Measurements from ENCODE around the gene SNCG.
"Not testable (repeated sequence)": the region's sequence is repeated elsewhere in the genome, so short reads cannot be mapped to it uniquely, and the experiment has no call there.

Gene SNCG

DNA sequence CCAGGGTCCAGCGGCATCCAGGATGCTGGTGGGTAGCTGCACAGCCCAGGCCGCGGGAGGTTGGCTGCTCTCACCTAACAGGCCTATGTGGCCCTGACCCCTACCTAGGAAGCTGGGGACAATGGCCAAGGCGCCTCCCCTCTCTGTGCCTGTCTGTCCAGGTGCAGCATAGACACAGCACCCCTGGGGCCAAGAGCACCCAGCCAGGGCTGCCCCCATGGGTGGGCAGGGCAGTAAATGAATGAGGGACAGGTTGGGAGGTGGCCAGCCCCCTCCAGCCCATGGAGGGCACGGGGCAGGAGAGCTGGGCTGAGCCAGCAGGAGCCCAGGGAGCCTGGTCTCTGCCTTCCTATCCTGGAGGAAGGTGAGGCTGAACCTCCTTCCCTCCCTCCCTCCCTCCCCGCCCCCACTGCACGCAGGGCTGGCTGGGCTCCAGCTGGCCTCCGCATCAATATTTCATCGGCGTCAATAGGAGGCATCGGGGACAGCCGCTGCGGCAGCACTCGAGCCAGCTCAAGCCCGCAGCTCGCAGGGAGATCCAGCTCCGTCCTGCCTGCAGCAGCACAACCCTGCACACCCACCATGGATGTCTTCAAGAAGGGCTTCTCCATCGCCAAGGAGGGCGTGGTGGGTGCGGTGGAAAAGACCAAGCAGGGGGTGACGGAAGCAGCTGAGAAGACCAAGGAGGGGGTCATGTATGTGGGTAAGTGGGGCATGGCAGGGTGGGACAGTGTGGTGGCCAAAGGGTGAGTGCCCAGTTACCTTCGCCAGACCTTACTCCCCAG is at the start of gene SNCG:
Gene SNCG (plus strand): TSS at position 484 of the 785 bp plus-strand sequence. CDS start 99 bp downstream, at position 583.
- in situ Hi-C loops (cut with MboI; ENCODE audit: low sequenced_read_pairs): no loop called here

DNA sequence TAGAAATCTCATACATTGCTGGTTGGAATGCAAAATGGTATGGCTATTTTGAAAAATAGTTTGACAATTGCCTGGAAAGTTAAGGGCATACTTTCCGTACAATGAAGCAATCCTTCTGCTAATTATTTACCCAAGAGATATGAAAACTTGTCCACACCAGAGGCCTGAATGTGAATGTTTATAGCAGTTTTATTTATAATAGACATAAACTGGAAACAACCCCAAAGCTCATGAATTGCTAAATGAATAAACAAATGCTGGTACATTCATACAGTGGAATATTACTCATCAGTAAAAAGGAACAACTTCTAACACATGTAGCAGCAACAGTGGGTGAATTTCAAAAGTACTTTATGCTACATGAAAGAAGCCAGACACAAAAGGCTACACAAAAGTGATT is 43.7 kb upstream of the SNCG start:
- in situ Hi-C loops (cut with MboI; ENCODE audit: low sequenced_read_pairs): no loop called here

DNA sequence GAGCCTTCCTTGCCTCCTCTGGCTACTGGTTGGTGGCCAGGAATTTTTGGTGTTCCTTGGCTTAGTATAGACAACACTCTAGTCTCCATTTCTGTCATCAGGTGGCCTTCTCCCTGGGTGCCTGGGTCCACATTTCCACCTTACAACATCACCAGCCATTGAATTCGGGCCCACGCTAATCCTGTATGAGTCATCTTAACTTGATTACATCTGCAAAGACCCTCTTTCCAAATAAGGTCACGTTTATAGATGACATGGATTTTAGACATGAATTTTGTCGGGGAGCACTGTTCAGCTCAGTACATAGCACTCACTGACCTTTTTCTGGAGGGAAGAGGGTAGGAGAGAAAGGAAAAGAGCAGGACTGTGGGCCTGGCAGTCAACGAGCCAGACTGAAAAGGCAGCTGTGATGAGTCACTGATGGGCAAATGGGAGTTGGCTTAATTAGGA is 40.4 kb upstream of the SNCG start:
- in situ Hi-C loops (cut with MboI; ENCODE audit: low sequenced_read_pairs): no loop called here

DNA sequence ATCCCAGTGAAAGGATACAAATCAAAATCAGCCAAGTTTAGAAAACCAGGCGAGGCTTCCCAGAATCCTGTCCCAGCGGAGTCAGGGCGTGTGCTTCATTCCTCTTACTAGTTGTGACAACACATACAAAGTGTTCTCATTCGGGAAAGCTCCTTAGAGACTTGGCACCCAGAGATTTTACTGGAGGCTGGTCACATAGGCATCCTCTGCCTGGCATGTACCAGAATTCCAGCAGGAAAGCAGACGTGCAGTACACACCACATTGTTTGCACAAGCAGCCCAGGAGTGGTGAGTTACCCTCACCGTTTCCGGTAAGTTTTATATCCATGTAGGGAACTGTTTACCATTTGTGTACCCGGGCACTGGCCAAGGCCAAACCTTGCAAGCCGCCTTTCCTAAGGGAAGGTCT is 35.8 kb upstream of the SNCG start:
- in situ Hi-C loops (cut with MboI; ENCODE audit: low sequenced_read_pairs): no loop called here

DNA sequence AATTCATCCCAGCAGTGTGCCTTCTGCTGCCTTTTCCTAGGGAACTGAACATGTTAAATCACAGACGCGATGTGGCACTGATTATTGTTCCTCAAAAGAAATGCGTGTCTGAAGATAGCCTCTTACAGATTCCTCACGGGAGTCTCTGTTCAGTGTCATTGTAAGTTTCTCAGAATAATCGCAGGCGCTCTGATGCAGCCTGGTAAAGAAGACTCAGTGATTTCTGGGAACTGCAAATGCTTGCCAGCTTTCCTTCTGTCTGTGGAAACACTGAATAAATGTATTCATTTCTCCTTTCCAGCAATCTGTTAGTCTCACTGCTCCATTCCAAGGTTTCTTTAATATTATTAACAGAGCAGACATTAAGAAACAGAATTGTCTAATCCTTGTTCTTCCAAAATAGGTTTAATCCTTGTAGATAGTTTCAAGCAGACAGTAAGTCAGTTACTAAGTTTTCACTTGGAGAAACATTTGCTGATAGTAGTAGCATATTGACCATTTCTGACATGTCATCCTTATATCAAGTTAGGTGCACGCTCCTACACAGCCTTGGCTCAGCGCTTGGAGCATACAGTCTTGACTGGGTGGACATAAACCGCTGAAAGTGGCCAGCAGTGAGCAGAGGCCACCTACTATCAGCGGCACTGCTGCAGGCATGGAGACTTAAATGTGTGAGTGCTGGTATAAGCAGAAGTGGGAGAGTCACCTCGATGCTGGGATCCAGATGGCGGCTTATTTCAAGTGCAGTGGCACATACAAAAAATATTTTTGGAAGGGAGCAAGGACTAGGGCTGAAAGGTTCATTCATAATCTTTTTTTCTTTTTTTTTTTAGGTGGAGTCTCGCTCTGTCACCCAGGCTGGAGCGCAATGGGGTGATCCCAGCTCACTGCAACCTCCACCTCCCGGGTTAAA is 28.7 kb upstream of the SNCG start:
- in situ Hi-C loops (cut with MboI; ENCODE audit: low sequenced_read_pairs): no loop called here

DNA sequence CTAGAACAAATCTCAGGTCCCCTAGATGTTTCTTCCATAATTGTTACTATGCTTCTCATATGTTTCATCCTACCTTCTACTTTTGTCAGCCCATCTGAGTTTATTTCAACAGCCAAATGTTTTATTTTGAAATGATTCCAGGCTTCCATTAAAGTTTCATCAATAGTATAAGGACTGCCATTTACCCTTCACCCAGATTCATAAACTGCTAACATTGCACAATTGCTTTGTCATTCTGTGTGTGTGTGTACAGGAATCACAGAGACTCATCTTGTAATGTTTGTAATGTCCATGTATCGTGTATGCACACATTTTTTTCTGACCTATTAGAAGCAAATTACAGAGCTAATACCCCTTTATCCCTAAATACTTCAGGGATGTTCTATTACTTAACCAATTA is 26.5 kb upstream of the SNCG start:
- in situ Hi-C loops (cut with MboI; ENCODE audit: low sequenced_read_pairs): no loop called here

DNA sequence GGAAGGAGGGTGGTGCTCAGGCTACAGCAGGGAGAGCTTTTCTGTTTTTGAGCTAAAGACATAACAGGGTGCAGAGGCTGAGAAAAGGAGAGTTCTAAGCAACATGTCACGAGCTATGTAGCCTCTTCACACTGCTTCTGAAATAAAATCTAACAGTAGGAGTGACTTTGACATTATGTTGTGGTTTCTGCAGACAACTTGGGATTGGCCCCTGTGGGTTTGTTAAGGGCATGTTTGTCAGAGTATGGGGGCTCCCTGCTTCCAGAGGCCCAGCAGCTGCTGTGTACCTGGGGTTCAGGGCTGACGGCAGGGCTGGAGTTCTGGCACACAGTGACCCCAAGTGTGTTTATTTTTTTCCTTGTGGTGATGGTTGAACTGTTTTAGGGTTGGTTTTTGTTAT is 25.7 kb upstream of the SNCG start:
- in situ Hi-C loops (cut with MboI; ENCODE audit: low sequenced_read_pairs): no loop called here

DNA sequence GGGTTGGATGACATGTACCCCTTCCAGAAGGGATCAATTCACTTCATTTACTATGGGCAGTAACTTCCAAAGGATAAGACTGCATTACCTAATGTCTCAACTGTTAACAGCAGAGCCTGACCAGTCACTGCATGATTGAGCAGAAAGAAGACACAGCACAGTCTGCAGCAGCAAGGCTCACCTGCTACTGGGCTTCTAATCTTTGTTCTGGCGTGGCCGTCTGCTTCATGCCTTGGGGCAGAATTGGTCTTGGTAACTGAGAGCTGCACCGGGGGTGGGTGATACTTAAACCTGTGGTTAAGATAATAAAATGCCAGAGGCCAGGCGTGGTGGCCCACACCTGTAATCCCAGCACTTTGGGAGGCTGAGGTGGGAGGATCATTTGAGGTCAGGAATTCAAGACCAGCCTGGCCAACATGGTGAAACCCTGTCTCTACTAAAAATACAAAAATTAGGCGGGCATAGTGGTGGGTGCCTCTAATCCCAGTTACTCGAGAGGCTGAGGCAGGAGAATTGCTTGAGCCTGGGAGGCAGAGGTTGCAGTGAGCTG is 24.2 kb upstream of the SNCG start:
- in situ Hi-C loops (cut with MboI; ENCODE audit: low sequenced_read_pairs): not testable (repeated sequence)

DNA sequence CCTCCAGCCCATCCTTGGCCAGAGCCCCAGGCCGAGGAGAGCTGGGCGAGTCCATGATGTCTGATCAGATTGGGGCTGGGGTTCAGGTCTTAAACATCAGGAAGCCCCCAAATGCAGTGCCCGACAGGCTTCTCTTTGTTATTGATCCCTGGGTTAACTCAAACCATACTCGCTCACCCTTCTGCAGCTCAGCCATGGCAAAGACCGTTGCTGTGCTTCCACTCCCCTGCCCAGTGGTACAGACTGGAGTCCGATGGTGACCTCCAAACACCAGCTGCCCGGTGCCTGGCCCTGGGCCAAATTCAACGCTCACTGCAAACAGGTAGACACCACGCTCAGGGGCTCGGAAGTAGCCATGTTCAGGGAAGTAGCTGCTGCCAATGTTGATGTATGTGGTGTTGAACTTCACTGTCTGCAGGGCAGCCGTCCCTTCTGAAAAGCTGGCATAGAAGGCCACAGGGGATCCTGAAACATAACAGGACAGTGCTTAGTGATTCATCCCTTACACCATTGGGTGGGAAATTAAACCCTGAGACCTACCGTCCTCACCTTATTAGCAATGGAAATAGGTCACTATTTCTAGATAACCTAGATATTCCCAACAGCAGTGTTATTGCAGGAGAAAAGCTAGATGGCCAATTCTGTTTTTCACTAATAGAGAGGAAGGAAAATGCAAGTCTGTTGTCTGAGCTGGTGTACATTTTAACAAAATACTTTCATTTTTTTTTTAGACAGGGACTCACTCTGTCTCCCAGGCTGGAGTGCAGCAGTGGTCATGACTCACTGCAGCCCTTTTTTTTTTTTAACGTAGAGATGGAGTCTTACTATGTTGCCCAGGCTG is 21.5 kb upstream of the SNCG start:
- in situ Hi-C loops (cut with MboI; ENCODE audit: low sequenced_read_pairs): no loop called here

DNA sequence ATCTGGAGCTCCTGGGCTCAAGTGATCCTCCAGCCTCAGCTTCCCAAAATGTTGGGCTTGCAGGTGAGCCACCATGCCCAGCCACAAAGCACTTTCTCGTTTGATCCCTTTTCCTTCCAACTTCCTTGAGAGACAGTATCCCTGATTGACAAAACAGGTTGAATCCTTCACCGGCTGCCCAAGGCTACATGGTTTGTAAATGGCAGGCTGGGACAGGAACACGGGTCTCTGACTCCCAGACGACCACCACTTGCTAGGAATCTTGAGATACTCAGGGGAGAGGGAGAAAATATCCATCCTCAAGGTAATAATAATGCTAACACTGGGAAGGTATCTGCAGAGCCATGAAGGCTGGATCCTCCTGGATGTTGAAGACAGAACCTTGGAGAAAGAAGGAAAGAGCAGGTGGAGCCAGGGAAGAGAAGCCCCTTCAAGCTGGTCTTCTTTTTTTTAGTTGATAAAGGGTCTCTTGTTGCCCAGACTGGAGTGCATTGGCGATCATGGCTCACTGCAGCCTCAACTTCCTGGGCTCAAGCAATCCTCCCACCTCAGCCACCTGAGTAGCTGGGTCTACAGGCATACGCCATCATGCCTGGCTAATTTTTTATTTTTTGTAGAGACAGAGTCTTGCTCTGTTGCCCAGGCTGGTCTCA is 20.8 kb upstream of the SNCG start:
- in situ Hi-C loops (cut with MboI; ENCODE audit: low sequenced_read_pairs): no loop called here

DNA sequence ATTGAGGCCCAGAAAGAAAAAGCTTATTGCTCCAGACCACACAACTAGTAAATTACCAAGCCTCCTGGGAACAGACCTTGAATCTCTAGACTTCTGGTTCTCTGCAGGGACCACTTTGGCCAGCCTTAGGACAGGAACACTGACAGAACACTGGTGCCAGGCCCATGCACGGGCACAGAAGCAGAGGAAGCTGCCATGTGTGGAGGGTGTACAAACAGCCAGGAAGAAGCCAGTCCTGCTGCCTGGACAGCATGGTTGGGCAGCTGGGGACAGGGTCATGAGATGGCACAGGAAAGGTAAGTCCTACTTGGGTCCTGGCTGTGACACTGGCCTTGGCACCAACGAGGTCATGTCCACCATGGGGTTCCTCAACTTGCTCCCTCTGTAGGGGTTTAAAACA is 20.1 kb upstream of the SNCG start:
- in situ Hi-C loops (cut with MboI; ENCODE audit: low sequenced_read_pairs): no loop called here

DNA sequence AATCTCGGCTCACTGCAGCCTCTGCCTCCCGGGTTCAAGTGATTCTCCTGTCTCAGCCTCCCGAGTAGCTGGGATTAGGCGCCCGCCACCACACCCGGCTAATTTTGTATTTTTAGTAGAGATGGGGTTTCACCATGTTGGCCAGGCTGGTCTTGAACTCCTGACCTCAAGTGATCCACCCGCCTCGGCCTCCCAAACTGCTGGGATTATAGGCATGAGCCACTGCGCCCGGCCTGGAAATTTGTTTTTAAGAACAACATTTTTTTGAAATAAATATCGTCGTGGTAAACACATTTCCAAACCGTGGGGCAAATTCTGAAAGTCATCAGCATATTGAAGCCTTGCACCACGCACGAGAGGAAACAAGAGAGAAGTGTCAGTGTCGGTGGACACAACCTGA is 18.3 kb upstream of the SNCG start:
- in situ Hi-C loops (cut with MboI; ENCODE audit: low sequenced_read_pairs): not testable (repeated sequence)

DNA sequence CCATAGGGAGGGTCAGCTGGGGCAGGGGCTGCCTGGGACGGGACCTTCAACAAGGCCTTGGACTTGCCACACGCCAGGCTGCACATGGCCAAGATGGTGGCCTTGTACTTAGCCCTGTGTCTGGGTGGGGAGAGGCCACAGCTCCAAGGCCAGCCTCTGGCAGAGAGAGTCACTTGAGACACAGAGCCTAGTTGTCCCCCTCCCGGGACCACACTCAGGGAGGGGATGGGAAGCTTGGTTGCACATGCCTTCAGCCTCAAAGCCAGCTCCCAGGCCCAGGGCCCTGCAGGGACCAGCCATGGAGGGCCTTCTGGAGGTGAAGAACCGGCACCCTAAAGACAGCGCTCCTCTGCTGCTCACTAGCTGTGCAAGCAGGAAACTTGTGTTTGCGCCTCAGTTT is 17.7 kb upstream of the SNCG start:
- in situ Hi-C loops (cut with MboI; ENCODE audit: low sequenced_read_pairs): no loop called here

DNA sequence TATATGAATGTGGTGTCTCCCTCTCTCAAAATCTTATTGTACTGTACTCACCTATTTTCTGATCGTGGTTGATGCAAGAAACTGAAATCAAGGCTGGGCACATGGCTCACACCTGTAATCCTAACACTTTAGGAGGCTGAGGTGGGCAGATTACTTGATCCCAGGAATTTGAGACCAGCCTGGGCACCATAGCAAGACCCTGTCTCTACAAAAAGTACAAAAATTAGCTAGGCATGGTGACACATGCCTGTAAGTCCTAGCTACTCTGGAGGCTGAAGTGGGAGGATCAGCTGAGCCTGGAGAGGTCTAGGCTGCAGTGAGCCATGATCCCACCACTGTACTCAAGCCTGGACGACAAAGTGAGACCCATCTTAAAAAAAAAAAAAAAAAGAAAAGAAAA is 17.0 kb upstream of the SNCG start:
- in situ Hi-C loops (cut with MboI; ENCODE audit: low sequenced_read_pairs): no loop called here

DNA sequence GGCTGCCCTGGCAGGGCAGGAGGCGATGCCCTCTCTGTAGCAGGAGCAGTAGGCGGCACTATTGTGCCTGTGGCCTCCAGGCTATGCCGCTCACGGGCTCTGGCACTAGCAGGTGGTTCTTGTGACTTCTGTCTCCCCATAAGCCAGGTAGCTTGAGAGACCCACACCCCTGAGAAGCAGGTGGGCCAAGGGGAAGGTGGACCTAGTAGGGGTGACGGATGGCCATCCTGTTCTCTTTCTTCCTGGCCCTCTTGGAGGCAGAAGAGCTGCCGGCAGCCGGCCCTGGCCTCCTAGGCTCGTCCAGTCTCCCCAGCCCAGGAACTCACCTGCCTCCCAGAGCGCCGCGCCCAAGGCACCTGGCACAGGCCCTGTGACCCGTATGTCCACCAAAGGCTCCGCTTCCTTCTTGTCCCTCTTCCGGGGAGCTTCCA is 16.4 kb upstream of the SNCG start:
- in situ Hi-C loops (cut with MboI; ENCODE audit: low sequenced_read_pairs): no loop called here

DNA sequence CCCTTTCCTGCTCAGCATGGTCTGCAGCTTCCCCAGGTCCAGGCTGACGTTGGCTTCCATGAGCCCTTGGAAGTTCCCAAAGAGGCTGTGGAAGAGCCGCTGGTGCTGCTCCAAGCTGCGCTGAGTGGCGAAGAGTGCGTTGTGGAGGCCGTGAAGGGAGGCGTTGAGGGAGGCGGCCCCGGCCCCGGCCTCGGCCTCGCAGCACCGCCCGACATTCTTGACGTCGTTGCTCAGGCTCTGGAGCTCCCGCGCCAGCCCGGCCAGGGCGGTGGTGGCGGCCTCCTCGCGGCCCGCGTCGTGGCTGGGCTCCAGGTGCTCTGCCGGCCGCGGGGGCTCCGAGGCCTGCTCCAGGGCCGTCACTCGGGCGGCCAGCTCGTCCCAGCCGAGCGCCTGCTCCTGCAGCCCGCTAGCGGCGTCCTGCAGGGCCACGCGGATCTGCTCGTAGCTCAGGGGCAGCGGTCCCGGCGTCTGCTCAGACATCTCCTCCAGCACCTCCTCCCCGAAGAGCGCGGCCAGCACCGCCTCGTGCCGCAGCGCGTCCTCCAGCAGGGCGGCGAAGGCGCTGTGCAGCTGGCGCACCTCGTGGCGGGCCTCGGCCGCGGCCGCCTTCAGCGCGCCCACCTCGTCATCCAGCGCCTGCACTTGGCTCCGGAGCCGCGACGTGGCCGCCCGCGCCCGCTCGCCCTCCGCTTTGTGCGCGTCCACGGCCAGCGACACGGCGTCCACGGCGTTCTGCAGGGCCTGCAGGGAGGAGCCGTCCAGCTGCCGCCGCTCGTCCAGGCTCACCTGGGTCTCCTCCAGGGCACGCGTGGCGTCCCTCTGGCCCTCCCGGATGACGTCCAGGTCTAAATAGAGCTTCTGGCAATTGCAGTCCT is 15.7 kb upstream of the SNCG start:
- in situ Hi-C loops (cut with MboI; ENCODE audit: low sequenced_read_pairs): no loop called here

DNA sequence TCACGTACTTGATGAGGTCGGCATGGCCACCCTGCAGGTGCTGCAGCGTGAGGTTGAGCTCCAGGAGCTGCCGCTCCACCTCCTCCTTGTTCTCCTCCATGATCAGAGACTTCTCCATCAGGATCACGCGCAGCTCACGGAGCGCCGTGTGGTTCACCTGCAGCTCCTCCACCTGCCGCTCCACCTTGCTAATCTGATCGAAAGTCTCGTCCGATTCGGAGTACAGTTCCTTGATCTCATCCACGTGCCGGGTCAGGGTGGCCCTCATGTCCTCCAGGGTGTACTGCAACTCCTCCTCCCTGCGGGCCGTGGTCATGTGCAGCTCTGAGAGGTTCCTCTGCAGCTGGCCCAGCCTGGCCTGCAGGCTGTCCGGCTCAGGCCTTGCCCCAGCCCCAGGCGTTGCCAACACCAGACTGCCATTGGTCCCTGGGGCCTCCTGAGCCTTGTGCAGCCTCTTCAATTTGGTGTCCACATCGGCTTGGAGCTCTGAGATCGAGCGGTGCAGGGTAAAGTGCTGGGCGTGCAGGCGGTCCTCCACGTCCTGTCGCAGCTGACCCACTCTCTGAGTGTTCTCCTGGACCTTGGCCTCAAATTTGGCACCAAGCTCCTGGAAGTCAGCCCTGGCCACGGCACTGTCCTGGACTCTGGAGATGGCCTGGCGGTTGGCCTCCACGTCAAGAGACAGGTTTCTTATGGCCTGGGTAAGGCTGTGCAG is 14.9 kb upstream of the SNCG start:
- in situ Hi-C loops (cut with MboI; ENCODE audit: low sequenced_read_pairs): no loop called here

DNA sequence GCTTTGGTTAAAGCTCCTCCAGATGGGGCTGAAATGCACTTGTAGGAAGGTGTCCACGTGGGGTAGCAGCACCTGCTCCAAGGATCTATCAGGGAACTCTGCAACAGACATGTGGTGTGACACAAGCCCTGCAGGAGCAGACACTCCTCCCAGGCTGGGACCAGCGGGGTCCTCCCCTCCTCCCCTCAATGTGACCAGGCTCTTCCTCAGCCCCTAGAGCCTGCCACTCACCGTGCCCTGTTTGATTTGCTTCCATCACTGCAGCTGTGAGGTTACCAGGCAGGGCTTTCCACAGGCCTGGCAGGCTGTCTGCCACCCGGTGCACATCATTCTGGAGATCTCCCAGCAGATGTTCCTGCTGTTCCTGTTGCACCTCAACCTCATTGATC is 14.4 kb upstream of the SNCG start:
- in situ Hi-C loops (cut with MboI; ENCODE audit: low sequenced_read_pairs): no loop called here

DNA sequence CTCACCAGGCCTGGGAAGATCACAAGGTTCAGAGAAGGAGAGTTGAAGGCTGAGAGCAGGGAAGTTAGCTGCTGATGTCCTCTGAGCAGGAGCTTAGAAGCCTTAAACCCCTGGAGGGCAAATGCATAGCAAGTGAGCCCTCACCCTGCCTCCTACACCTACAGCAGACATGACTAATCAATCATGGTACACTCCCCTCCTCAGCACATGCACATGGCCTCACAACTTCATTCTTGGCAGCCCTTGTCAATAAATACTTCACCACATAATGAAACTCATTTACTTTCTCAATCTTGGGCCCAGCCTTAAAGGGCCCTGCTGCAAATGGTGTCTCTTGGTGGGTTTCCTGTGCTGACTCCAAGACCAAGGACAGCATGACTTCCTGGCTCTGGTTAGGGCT is 13.9 kb upstream of the SNCG start:
- in situ Hi-C loops (cut with MboI; ENCODE audit: low sequenced_read_pairs): no loop called here
